Endothelial cell of umbilical vein (primary cell): ENCODE data around the gene BLOC1S4. TPM values are rescaled to one million over a fixed set of nuclear protein-coding genes. Genes with fewer than 3 reads are reported as not detected.

Experiments
- BruUV-seq: library from RNA; stranded (reverse); fragments of 400-500 nt; replicated peaks from 2 replicates; lab custom pipeline; 2021; lab: Mats Ljungman, UMichigan
- CTCF ChIA-PET: fragments of 300-600, 350-600 bp; sonication (Branson Sonifier 250); formaldehyde crosslinking; loops from one replicate; lab custom pipeline; 2021; ENCODE audit warnings: antibody characterized with exemption, inconsistent platforms; lab: Charles Lee
- POLR2A ChIA-PET: fragments of 300-600, 350-600 bp; sonication (Branson Sonifier 250); formaldehyde crosslinking; loops from one replicate; lab custom pipeline; 2021; ENCODE audit warnings: antibody characterized with exemption, inconsistent platforms; lab: Charles Lee
- DNase-seq: peaks from one replicate; pipeline ENCODE4 v3.0.0-alpha.2; 2011; ENCODE audit warnings: low read depth, low spot score
- FAIRE-seq: peaks from 2 replicates; lab custom pipeline; 2011; peaks lifted over from hg19 to GRCh38; lab: Jason Lieb, UNC
- H2AFZ ChIP-seq: 2 replicates; pipeline ENCODE4 v1.6.0; 2012; ENCODE audit warnings: low read depth, low read length, control low read depth, inconsistent platforms
- H3K27ac ChIP-seq: 2 replicates; pipeline ENCODE4 v1.5.1; 2011; ENCODE audit warnings: low read depth, mild to moderate bottlenecking, control low read depth, low read length, moderate library complexity; ENCODE audit not compliant: insufficient read depth
- H3K27me3 ChIP-seq, 2 experiments: 2 replicates each; pipeline versions ENCODE4 v1.6.0 to v1.6.1; 2011; ENCODE audit warnings: low read length in 2 of 2, mixed read lengths in 1 of 2; ENCODE audit not compliant: control insufficient read depth in 2 of 2, insufficient read depth in 2 of 2
- H3K36me3 ChIP-seq, 2 experiments: 2 replicates in 1 of 2; 3 replicates in 1 of 2; pipeline ENCODE4 v1.5.1; 2011; ENCODE audit warnings: low read length in 2 of 2, mild to moderate bottlenecking in 1 of 2, moderate library complexity in 1 of 2; ENCODE audit not compliant: control insufficient read depth in 2 of 2, insufficient read depth in 2 of 2; ENCODE audit errors: extremely low read depth in 1 of 2
- H3K4me1 ChIP-seq: 3 replicates; pipeline ENCODE4 v1.5.1; 2011; ENCODE audit warnings: mild to moderate bottlenecking, low read length; ENCODE audit not compliant: control insufficient read depth, insufficient read depth; ENCODE audit errors: extremely low read depth
- H3K4me2 ChIP-seq: 2 replicates; pipeline ENCODE4 v1.6.1; 2011; ENCODE audit warnings: low read length, control low read depth, mixed read lengths; ENCODE audit not compliant: insufficient read depth
- H3K4me3 ChIP-seq, 3 experiments: fragments of 200-600 bp in 1 of 3; sonication (generic), shearing (Covaris generic) in 1 of 3; replicated peaks in 1 of 3; 2 replicates each; pipeline ENCODE4 v1.5.1; 2011 to 2016; ENCODE audit warnings: control low read depth in 3 of 3, low read length in 3 of 3, mild to moderate bottlenecking in 2 of 3, inconsistent platforms in 1 of 3, low read depth in 1 of 3, moderate library complexity in 1 of 3; ENCODE audit not compliant: insufficient read depth in 1 of 3
- H3K79me2 ChIP-seq: 2 replicates; pipeline ENCODE4 v1.6.0; 2012; ENCODE audit warnings: low read length, inconsistent platforms; ENCODE audit not compliant: control insufficient read depth, insufficient read depth
- H3K9ac ChIP-seq: replicated peaks from 2 replicates; pipeline ENCODE3; 2011; ENCODE audit warnings: low read length, control low read depth; ENCODE audit not compliant: insufficient read depth; ENCODE audit errors: extremely low read depth
- H3K9me1 ChIP-seq: replicated peaks from 3 replicates; pipeline ENCODE4 v1.6.0; 2011; ENCODE audit warnings: mild to moderate bottlenecking, low read length; ENCODE audit not compliant: control insufficient read depth, insufficient read depth; ENCODE audit errors: extremely low read depth
- H3K9me3 ChIP-seq: replicated peaks from 2 replicates; pipeline ENCODE4 v1.5.1; 2012; ENCODE audit warnings: low read length, inconsistent platforms; ENCODE audit not compliant: control insufficient read depth, insufficient read depth
- H4K20me1 ChIP-seq: replicated peaks from 2 replicates; pipeline ENCODE3; 2011; ENCODE audit warnings: mild to moderate bottlenecking, low read length; ENCODE audit not compliant: control insufficient read depth, insufficient read depth; ENCODE audit errors: extremely low read depth
- CTCF ChIP-seq, 2 donors: IDR thresholded peaks; 1 replicate in 1 of 2; 2 replicates in 1 of 2; pipeline ENCODE4 v1.5.1; 2011; ENCODE audit warnings: low read length in 2 of 2, mild to moderate bottlenecking in 2 of 2, moderate library complexity in 2 of 2, control low read depth in 1 of 2, inconsistent platforms in 1 of 2, low read depth in 1 of 2; ENCODE audit not compliant: insufficient read depth in 1 of 2; ENCODE audit errors: extremely low read depth in 1 of 2
- EZH2 ChIP-seq: IDR thresholded peaks from 2 replicates; pipeline ENCODE4 v1.6.1; 2012; ENCODE audit warnings: borderline replicate concordance, low read depth, mild to moderate bottlenecking, moderate library complexity, low read length, inconsistent platforms; ENCODE audit not compliant: severe bottlenecking
- FOS ChIP-seq: IDR thresholded peaks from 2 replicates; pipeline ENCODE4 v1.6.1; 2011; ENCODE audit warnings: mild to moderate bottlenecking, low read length, moderate library complexity, borderline replicate concordance; ENCODE audit not compliant: insufficient read depth
- GATA2 ChIP-seq: IDR thresholded peaks from 2 replicates; pipeline ENCODE4 v1.7.0; 2011; ENCODE audit warnings: low read depth, mild to moderate bottlenecking, moderate library complexity, mixed read lengths, low read length; ENCODE audit not compliant: insufficient read length, insufficient read depth
- JUN ChIP-seq: IDR thresholded peaks from 2 replicates; pipeline ENCODE4 v1.6.1; 2011; ENCODE audit warnings: borderline replicate concordance, low read depth; ENCODE audit not compliant: insufficient read length, insufficient read depth
- MAX ChIP-seq: IDR thresholded peaks from 2 replicates; pipeline ENCODE4 v1.6.1; 2011; ENCODE audit not compliant: insufficient read depth, insufficient read length
- MYC ChIP-seq: IDR thresholded peaks from one replicate; pipeline ENCODE4 v1.6.1; 2011; ENCODE audit warnings: mild to moderate bottlenecking, low read depth, low read length
- POLR2A ChIP-seq: IDR thresholded peaks from 2 replicates; pipeline ENCODE4 v1.6.1; 2012; ENCODE audit warnings: low read depth, mild to moderate bottlenecking, control low read depth, low read length
- POLR2AphosphoS5 ChIP-seq: IDR thresholded peaks from 2 replicates; pipeline ENCODE4 v1.6.1; 2012; ENCODE audit warnings: low read depth, mild to moderate bottlenecking, control low read depth, low read length, moderate library complexity; ENCODE audit not compliant: insufficient read depth
- dilution Hi-C: fragments of 300-500 bp; cut with MboI; formaldehyde crosslinking; loops from one replicate; pipeline ENCODE4 v1.15.0; 2019; ENCODE audit warnings: low sequenced_read_pairs; ENCODE audit not compliant: extremely low pct_ligation_motif_present
- intact Hi-C: fragments of 100-400 bp; cut with micrococcal nuclease; formaldehyde crosslinking; loops from one replicate; pipeline ENCODE4 v1.10.0; 2022
- polyA plus RNA-seq, 4 experiments: library from polyadenylated mRNA; depleted of rRNA in 3 of 4; stranded (reverse) in 3 of 4; unstranded in 1 of 4; fragments of >200 nt; gene quantifications; 2 replicates each; pipeline versions ENCODE4 v1.2.1 to v1.2.3, GENCODE V29; 2011 to 2012; ENCODE audit warnings: missing spikeins in 1 of 4
- total RNA-seq: library from RNA; stranded (reverse); gene quantifications from 2 replicates; pipeline ENCODE4 v1.2.3, GENCODE V29; 2021

BLOC1S4 gene
- total and polyA plus RNA-seq, 2 donors (not counting 3 experiments of a cell fraction or from before 2014, with no cell fraction given) = 12.7 to 16.9 TPM

- H3K9me1 ChIP-seq = no peaks in the 10 kb centered on the region
- no peak overlapping the region for H2AFZ ChIP-seq
- ChIA-PET CTCF (no interaction called here), POLR2A (no interaction called here)
- no TSS peak for BruUV-seq
- H3K36me3 ChIP-seq = no peaks in the 10 kb centered on the region
- FAIRE-seq = no peak
- no peaks in the 10 kb centered on the region for H4K20me1 ChIP-seq
- H3K79me2 ChIP-seq = no peaks in the 10 kb centered on the region
- intact Hi-C loops = no loop called here
- no peak overlapping the region for H3K4me3 ChIP-seq
- DNase-seq = no peak
- H3K4me2 ChIP-seq = no peak overlapping the region
- peaks cover 6% of the 10 kb centered on the region for H3K4me1 ChIP-seq
- H3K9me3 ChIP-seq = no peaks in the 10 kb centered on the region
- TF ChIP-seq JUN (no peak), FOS (no peak), POLR2A (no peak), MYC (no peak), CTCF (IDR thresholded peaks at IDR 0.05; ENCODE audit: extremely low read depth in 1 of 2, insufficient read depth in 1 of 2, low read depth in 1 of 2, low read length in 2 of 2) (no peak), EZH2 (no peak), MAX (no peak), GATA2 (no peak), POLR2AphosphoS5 (no peak)
- dilution Hi-C loops = no loop called here
- H3K9ac ChIP-seq = no peak overlapping the region
- no peaks in the 10 kb centered on the region for H3K27me3 ChIP-seq
- no peak overlapping the region for H3K27ac ChIP-seq
Measured at GRCh38 chr4:6753891-6754290, 37.9 kb downstream of the BLOC1S4 start.
